ENCODE results near the gene FMNL3.
A peak's percentile ranks its signal among the peaks of the same experiment; 100 is the strongest.

The FMNL3 gene

DNA sequence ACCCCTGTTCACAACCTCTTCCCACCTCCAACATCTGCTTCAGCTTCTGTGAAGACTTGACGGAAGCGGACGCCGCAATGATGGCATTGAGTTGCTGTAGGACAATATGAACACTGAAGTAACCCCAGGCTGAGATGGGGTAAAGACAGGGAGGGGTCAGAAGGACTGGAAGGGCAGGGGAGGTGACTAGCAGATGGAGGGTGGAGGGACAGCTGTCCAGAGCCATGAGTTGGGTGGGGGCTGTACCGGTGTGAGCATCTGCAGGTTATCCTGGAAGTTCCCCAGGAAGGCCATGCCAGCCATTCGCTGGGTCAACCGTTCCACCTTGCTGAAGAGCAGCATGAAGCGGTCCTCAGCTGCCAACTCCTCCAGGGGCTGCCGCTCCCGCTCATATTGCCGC is 57.8 kb downstream of the FMNL3 start:
- DNase-seq (ENCODE audit: low read depth): no peak

DNA sequence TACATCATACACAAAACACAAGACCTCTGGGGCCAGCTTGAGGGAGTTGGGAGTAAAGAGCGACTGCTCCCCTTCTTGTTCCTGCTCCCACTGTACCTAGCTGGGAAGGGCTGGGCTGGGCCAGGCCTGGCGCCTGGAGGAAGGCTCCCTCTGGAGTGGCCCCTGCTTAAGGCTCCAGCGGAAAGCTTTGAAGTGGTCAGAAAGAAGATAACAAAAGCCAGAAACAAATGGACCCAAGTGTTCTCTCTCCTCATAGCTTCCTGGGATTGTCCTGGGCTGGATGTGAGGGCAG is 58.5 kb downstream of the FMNL3 start:
- no peak for DNase-seq (ENCODE audit: low read depth)

DNA sequence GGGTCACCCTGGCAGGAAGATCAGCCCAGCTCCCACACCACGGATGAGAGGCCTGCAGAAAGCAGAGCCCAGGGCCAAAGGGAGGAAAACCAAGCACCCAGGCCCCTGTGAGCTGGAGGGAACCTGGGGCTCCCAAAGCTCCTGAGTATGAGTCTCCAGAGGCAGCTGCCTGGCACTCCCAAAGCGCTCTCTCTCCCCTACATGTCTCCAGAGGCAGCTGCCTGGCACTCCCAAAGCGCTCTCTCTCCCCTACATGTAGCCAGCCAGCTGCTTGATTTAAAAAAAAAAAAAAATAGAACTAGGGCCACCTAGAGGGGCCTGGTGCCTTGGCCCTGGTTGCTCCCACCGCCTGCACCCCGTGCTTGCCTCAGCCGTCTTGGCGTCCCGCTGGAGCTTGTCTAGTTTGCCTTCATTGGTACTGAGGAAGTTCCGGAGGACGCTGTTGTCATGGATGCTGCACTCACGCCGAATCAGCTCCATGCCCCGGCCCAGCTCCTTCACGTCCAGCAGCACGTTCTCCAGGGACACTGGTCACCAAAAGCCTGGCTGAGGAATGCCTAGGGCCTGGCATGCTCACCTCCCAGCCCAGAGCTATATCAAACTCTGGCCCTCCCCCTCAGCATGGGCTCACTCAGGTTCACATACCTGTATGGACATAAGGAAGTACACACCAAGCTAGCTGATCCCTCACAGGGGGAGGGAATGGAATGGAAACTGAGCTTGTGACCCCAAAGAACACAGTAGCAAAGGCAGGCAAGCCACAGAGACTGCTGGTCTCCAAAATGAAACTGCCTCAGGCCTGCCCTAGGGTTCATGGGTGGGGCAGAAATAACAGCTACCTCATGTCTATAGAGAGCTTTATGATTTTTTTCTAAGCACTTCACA is 59.1 kb downstream of the FMNL3 start:
- no peak for DNase-seq (ENCODE audit: low read depth)

GRCh38 chr12:49646871-49647654 is 60.1 kb downstream of the FMNL3 start:
- DNase-seq (ENCODE audit: low read depth): no peak

DNA sequence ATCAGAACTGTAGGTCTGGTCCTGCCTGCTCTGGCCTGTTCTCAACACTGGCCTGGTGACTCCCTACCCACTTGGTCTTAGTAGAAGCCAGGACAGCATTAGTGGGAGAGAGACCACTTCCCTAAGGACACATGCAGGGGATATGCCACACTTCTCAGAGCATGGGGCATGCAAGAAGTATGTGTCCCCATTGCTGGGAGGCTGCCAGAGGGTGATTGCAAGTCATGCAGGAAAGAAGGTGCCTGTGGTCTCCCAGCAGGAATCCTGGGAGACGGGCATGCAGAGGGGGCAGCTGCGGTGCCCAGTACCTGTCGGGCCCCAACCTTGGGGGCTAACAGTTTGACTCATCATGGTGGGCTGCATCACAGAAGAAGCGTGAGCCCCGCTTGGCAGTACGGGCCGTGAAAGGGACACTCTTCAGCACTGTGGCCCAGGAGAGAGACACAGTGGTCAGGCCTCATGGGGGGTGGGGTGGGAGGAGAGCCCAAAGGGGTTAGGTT is 60.8 kb downstream of the FMNL3 start:
- no peak for DNase-seq (ENCODE audit: low read depth)

DNA sequence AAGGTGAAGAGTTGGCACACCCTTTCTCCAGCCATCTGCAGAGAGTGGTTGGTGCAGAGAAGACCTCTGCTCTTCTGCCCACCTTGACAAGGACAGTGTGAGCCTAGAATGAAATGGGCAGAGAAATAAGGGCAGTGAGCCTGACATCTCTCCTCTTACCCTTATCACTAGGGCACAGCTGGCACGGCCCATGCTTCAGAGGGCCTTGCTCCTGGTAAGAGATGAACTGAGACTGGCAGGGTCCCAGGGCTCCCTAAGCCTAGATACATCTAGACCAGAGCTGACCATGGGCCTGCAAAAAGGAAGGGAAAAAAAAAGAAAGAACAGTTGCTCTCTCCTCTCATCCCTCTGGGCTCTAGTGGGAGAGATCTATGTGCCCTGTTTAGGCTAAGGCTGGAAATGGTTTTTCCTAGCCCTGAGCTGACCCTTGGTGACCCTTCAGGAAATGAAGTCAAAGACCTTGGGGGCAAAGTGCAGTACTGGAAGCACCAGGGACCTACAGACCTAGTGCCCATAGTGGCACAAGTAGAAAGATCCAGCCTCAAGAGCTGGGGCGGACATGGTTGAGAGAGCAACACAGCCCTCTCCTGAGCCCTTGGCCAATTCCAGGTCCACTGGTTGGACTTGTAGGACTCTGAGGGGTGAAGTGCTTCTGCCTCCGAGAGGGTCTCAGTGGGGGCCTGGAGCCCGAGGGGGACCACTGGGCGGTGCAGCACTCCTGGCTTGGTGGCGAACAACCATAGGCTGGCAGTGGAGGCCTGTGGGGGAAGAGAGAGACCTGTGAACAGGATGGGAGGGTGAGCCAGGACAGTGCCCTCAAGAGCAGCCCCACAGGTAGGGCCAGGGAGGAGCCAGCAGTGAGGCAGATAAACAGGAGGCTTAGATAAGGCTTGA is 61.8 kb downstream of the FMNL3 start:
- no peak for DNase-seq (ENCODE audit: low read depth)

DNA sequence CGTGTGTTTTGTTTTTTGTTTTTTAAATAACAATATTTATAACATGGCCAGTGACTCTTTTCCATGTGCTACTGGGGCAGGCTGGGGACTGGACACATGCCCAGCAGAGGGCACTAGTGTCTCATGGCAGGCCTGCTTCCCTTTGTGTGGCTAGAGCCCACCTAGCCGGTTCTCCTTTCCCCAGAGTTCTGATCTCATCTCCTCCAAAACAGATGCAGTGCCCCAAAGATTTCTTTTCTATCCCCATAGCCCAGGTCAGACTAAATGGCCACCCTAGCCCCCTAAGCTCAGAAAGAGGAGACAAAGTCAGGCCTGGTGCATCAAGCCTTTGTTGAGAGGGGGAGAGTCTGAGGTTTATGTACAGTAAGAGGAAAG is 62.6 kb downstream of the FMNL3 start:
- DNase-seq (ENCODE audit: low read depth): peak; percentile 75

GRCh38 chr12:49643961-49644619 is 63.1 kb downstream of the FMNL3 start:
- no peak for DNase-seq (ENCODE audit: low read depth)

DNA sequence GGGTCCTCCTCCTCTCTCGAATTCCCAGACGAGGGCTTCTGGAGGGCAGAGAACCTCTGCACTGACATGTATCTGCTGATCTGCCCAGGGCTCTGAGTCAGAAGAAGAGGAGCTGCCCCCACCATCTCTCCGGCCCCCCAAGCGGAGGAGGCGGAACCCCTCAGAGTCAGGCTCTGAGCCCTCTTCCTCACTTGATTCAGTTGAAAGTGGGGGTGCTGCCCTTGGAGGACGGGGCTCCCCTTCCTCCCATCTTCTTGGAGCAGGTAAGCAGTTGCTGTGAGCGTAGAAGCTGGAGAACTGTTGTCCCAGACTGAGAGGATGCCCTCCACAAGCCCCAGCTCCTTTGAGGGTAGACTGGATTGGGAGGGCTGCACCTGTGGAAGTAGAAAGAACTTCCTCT is 64.1 kb downstream of the FMNL3 start:
- no peak for DNase-seq (ENCODE audit: low read depth)

GRCh38 chr12:49642370-49642802 is 64.8 kb downstream of the FMNL3 start:
- DNase-seq (ENCODE audit: low read depth): no peak

DNA sequence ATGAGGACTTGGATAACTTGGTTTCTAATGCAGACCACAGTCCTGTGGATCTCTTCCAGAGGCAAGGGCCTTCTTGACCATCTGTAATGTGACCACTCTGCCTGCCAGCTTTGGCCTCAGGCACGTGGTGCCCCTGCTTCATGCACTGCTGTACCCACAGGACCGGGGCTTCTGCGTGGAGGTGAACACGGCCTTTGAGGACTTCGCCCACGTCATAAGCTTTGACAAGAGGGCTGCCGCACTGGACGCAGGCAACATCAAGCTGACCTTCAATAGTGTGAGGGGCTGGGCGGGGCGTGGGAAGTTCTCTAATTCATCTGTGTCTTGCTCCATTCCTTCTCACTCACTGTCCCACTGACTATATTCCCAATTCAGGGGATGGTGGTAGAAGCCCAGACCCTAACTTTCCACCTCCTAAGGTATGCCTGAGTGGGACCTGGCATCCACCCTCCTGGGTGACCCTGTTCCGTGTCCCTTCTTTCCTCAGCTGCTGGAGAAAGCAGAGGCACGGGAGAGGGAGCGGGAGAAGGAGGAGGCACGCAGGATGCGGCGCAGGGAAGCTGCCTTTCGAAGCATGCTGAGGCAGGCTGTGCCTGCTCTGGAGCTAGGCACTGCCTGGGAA is 65.3 kb downstream of the FMNL3 start:
- no peak for DNase-seq (ENCODE audit: low read depth)

GRCh38 chr12:49636979-49637755 is 70.0 kb downstream of the FMNL3 start:
- peak; percentile 50 for DNase-seq (ENCODE audit: low read depth)

GRCh38 chr12:49636574-49636973 is 70.6 kb downstream of the FMNL3 start:
- DNase-seq (ENCODE audit: low read depth): no peak

DNA sequence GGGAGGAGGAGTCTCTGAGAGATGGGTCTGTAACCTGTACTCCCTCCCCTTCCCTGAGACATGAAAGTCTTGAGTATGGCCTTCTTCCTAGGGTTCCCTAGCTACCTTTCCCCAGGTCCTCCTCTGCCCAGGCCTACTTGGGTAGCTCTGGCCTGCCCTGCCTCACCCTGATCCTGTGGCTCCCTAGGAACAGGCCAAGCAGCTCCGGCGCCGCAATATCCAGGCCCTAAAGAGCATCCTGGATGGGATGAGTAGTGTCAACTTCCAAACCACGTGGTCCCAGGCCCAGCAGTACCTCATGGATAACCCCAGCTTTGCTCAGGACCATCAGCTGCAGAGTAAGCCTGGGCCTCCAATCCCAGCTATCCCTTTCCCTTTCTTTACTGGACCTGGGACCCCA is 71.5 kb downstream of the FMNL3 start:
- no peak for DNase-seq (ENCODE audit: low read depth)

DNA sequence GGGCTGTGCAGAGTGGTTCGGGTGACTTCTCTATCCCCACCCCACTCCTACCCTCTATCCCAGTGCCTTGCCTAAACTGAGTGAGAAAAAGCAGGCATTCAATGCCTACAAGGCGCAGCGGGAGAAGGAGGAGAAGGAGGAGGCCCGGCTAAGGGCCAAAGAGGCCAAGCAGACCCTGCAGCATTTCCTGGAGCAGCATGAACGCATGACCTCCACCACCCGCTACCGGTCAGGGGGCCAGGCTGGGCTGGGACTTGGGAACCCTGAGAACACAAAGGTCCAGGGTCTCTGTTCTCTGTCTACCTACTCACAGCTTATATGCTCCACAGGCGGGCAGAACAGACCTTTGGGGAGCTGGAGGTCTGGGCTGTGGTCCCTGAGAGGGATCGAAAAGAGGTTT is 72.2 kb downstream of the FMNL3 start:
- no peak for DNase-seq (ENCODE audit: low read depth)

GRCh38 chr12:49633703-49634345 is 73.4 kb downstream of the FMNL3 start:
- no peak for DNase-seq (ENCODE audit: low read depth)

GRCh38 chr12:49632986-49633702 is 74.1 kb downstream of the FMNL3 start:
- DNase-seq (ENCODE audit: low read depth): no peak

DNA sequence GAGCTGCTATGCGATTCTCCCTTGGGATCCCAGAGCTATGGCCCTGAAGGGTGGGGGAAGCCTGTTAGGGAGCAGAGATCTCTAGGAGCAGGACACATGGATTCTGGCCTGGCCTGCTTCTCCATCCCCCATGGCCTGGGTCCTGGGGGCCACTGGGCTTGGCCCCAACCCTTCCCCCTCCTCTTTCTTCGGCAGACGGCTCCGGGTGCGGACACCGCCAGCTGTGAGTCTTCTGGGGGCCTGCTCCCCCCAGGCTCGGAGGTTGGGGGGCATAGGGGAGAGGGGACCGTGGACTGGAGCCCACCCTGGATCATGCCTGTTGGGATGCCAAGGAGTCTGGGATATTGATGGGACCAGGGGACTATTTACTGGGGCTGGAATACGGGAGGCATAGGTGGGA is 74.8 kb downstream of the FMNL3 start:
- no peak for DNase-seq (ENCODE audit: low read depth)

DNA sequence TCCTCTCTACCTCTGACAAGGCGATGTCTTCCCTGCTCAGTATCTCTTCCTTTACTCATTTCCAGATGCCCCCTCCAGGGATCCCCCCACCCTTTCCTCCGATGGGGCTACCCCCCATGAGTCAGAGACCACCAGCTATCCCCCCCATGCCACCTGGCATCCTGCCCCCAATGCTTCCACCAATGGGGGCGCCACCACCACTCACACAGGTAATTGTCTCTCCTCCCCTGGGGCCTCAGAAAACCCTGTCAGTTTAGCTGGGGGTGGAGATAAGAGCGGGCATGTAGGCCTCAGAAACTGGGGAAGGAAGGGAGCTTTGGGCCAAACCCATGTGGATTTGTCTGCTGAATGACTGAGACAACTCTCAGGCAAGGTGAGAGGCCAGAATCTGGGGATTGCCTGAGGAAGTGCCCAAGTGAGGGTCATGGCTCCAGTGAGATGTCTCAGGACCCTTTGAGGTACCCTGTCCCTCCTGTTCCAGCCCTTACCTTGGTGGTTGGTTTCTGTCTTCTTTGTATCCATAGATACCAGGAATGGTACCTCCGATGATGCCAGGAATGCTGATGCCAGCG is 75.8 kb downstream of the FMNL3 start:
- DNase-seq (ENCODE audit: low read depth): no peak

Data from activated T-cell treated with anti-CD3 and anti-CD28 coated beads for 24 hours (primary cell).